K562 (cell line): Measurements from ENCODE around the gene SUMO3. TPM values are rescaled to one million over a fixed set of nuclear protein-coding genes. Genes with fewer than 3 reads are reported as not detected.

ENCODE experiments used
- HDAC2 ChIP-seq: fragments of 450-650 bp; IDR thresholded peaks from 2 replicates; pipeline ENCODE4 v1.6.1; 2016; ENCODE audit warnings: mild to moderate bottlenecking
- PTTG1 ChIP-seq: fragments of 450-650 bp; IDR thresholded peaks from 2 replicates; pipeline ENCODE4 v1.6.1; 2016; ENCODE audit warnings: low read depth, mild to moderate bottlenecking, missing genetic modification characterization, missing compliant biosample characterization
- SIN3B ChIP-seq: fragments of 450-650 bp; IDR thresholded peaks from 2 replicates; pipeline ENCODE4 v1.6.1; 2017; ENCODE audit warnings: low read depth, mild to moderate bottlenecking, moderate library complexity
- SMAD2 ChIP-seq: fragments of 150-350 bp; IDR thresholded peaks from 2 replicates; pipeline ENCODE4 v1.6.1; 2014; ENCODE audit warnings: low read depth, mild to moderate bottlenecking, low read length
- SMARCA5 ChIP-seq: fragments of 450-650 bp; IDR thresholded peaks from 2 replicates; pipeline ENCODE4 v1.6.1; 2016
- ZNF431 ChIP-seq: sonication (generic); formaldehyde crosslinking; IDR thresholded peaks from 2 replicates; pipeline ENCODE4 v1.8.0; 2022; ENCODE audit warnings: mild to moderate bottlenecking, missing genetic modification reagents
- polyA plus RNA-seq, 8 experiments: library from polyadenylated mRNA; depleted of rRNA in 4 of 8; stranded (reverse) in 5 of 8; unstranded in 3 of 8; fragments of >200 nt; fragmentation: Nextera tagmentation in 2 of 8; fragmentation: Illumina TruSeq in 1 of 8; extraction: Ambion mirVana in 2 of 8; extraction: Trizol in 1 of 8; gene quantifications; 2 replicates each; pipeline versions ENCODE4 v1.2.1 to v1.2.3, GENCODE V29; 2011 to 2014; ENCODE audit warnings: inconsistent platforms in 1 of 8, missing spikeins in 1 of 8
- total RNA-seq, 7 experiments: library from RNA; depleted of rRNA in 6 of 7; stranded (reverse); fragments of >200 nt in 6 of 7; fragmentation: Illumina TruSeq in 2 of 7; extraction: Trizol in 2 of 7; gene quantifications; 2 replicates each; pipeline versions ENCODE4 v1.2.1 to v1.2.3, GENCODE V29; 2011 to 2021; ENCODE audit warnings: low replicate concordance in 1 of 7
- TF ChIP-seq, protein P1 (sequence below): sonication (generic); formaldehyde crosslinking; IDR thresholded peaks from 2 replicates; pipeline ENCODE4 v1.9.0; 2022; ENCODE audit warnings: mild to moderate bottlenecking, missing genetic modification reagents
- TF ChIP-seq, protein P2 (sequence below): fragments of 250-450 bp; sonication (Bioruptor Pico); IDR thresholded peaks from 2 replicates; pipeline ENCODE4 v1.5.0; 2020; ENCODE audit warnings: mild to moderate bottlenecking, borderline replicate concordance
- TF ChIP-seq, protein P3 (sequence below): fragments of 450-650 bp; IDR thresholded peaks from 2 replicates; pipeline ENCODE4 v1.6.1; 2014; ENCODE audit warnings: low read depth, mild to moderate bottlenecking, moderate library complexity, borderline replicate concordance
- TF ChIP-seq, protein P4 (sequence below), 2 experiments: fragments of 450-650 bp in 1 of 2; sonication (generic) in 1 of 2; formaldehyde crosslinking in 1 of 2; IDR thresholded peaks; 2 replicates each; pipeline versions ENCODE4 v1.7.1 to v1.9.0; 2016 to 2022; ENCODE audit warnings: inconsistent platforms in 1 of 2, mild to moderate bottlenecking in 1 of 2, missing genetic modification reagents in 1 of 2
- TF ChIP-seq, protein P5 (sequence below): IDR thresholded peaks from 2 replicates; pipeline ENCODE4 v1.6.1; 2012; ENCODE audit warnings: low read depth, low read length, improper control_type of control experiment, borderline replicate concordance

Gene SUMO3
- total and polyA plus RNA-seq, 9 of the 15 experiments (the other 6 are each of a cell fraction or from before 2014, with no cell fraction given), result 13.9 to 143 (median 113) TPM

DNA sequence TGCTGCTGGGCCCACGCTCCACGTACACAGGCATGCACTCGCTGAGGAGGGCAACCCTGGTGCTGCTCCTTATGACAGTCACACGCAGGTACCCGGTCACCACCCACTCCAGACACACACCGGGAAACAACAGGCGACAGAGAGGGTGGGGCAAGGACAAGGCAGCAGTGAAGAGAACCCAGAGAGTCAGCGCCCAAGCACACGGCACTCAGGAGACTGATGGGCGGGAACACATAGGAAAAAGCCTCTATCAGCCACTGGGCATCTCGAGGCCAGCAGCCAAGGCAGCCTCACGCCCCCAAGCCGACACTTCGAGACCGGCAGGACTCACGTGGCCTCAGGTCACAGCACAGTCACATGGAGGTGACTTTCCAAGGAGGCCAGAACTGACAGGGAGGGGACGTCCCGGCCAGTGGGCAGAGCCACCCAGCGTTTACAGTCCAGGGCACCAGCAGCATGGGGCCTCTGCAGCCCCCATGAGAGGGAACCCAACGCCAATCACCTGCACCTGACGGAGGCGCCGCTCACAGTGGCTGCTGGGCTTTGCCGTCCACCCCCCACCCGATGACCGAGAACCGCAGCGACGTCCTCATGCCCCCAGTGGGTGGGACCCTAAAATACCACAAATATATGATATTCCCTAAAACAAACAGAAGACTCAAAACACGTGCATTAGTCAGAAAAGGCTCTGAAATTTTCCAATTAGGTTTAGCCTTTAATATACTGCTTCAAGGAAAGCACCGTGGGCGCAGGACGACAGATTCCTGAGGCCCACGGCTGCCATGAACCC is 35.9 kb upstream of the SUMO3 start (continued):
- TF ChIP-seq, protein P1, sequence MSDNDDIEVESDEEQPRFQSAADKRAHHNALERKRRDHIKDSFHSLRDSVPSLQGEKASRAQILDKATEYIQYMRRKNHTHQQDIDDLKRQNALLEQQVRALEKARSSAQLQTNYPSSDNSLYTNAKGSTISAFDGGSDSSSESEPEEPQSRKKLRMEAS, result peak; percentile 40; the same call in 1 of the 2 replicates
- TF ChIP-seq SMARCA5 (no peak), SIN3B (no peak), HDAC2 (no peak), PTTG1 (no peak), SMAD2 (no peak), ZNF431 (CRISPR knock-in tag) (0 out of 2 replicates have a peak, but pooled peaks have one; percentile 19)
- TF ChIP-seq, protein P2, sequence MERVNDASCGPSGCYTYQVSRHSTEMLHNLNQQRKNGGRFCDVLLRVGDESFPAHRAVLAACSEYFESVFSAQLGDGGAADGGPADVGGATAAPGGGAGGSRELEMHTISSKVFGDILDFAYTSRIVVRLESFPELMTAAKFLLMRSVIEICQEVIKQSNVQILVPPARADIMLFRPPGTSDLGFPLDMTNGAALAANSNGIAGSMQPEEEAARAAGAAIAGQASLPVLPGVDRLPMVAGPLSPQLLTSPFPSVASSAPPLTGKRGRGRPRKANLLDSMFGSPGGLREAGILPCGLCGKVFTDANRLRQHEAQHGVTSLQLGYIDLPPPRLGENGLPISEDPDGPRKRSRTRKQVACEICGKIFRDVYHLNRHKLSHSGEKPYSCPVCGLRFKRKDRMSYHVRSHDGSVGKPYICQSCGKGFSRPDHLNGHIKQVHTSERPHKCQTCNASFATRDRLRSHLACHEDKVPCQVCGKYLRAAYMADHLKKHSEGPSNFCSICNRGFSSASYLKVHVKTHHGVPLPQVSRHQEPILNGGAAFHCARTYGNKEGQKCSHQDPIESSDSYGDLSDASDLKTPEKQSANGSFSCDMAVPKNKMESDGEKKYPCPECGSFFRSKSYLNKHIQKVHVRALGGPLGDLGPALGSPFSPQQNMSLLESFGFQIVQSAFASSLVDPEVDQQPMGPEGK, result 0 out of 2 replicates have a peak, but pooled peaks have one; percentile 13
- TF ChIP-seq, protein P3, sequence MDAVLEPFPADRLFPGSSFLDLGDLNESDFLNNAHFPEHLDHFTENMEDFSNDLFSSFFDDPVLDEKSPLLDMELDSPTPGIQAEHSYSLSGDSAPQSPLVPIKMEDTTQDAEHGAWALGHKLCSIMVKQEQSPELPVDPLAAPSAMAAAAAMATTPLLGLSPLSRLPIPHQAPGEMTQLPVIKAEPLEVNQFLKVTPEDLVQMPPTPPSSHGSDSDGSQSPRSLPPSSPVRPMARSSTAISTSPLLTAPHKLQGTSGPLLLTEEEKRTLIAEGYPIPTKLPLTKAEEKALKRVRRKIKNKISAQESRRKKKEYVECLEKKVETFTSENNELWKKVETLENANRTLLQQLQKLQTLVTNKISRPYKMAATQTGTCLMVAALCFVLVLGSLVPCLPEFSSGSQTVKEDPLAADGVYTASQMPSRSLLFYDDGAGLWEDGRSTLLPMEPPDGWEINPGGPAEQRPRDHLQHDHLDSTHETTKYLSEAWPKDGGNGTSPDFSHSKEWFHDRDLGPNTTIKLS, result no peak
- TF ChIP-seq, protein P4, sequence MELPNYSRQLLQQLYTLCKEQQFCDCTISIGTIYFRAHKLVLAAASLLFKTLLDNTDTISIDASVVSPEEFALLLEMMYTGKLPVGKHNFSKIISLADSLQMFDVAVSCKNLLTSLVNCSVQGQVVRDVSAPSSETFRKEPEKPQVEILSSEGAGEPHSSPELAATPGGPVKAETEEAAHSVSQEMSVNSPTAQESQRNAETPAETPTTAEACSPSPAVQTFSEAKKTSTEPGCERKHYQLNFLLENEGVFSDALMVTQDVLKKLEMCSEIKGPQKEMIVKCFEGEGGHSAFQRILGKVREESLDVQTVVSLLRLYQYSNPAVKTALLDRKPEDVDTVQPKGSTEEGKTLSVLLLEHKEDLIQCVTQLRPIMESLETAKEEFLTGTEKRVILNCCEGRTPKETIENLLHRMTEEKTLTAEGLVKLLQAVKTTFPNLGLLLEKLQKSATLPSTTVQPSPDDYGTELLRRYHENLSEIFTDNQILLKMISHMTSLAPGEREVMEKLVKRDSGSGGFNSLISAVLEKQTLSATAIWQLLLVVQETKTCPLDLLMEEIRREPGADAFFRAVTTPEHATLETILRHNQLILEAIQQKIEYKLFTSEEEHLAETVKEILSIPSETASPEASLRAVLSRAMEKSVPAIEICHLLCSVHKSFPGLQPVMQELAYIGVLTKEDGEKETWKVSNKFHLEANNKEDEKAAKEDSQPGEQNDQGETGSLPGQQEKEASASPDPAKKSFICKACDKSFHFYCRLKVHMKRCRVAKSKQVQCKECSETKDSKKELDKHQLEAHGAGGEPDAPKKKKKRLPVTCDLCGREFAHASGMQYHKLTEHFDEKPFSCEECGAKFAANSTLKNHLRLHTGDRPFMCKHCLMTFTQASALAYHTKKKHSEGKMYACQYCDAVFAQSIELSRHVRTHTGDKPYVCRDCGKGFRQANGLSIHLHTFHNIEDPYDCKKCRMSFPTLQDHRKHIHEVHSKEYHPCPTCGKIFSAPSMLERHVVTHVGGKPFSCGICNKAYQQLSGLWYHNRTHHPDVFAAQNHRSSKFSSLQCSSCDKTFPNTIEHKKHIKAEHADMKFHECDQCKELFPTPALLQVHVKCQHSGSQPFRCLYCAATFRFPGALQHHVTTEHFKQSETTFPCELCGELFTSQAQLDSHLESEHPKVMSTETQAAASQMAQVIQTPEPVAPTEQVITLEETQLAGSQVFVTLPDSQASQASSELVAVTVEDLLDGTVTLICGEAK (IDR thresholded peaks at IDR 0.05), result peak; percentile 58
- TF ChIP-seq, protein P4 (CRISPR knock-in tag; IDR thresholded peaks at IDR 0.05), result no peak
- TF ChIP-seq, protein P5, sequence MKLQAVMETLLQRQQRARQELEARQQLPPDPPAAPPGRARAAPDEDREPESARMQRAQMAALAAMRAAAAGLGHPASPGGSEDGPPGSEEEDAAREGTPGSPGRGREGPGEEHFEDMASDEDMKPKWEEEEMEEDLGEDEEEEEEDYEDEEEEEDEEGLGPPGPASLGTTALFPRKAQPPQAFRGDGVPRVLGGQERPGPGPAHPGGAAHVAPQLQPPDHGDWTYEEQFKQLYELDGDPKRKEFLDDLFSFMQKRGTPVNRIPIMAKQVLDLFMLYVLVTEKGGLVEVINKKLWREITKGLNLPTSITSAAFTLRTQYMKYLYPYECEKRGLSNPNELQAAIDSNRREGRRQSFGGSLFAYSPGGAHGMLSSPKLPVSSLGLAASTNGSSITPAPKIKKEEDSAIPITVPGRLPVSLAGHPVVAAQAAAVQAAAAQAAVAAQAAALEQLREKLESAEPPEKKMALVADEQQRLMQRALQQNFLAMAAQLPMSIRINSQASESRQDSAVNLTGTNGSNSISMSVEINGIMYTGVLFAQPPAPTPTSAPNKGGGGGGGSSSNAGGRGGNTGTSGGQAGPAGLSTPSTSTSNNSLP, result no peak
